ENCODE results near the gene NQO1. TPM values are rescaled to one million over a fixed set of nuclear protein-coding genes. Genes with fewer than 3 reads are reported as not detected.

The NQO1 gene
- 584 and 702 TPM in 2 replicates for total RNA-seq

GRCh38 chr16:69726313-69727060 is at the start of gene NQO1:
NQO1 (minus strand) TSS chr16:69726560; CDS start chr16:69726439, 121 bp downstream.

DNA sequence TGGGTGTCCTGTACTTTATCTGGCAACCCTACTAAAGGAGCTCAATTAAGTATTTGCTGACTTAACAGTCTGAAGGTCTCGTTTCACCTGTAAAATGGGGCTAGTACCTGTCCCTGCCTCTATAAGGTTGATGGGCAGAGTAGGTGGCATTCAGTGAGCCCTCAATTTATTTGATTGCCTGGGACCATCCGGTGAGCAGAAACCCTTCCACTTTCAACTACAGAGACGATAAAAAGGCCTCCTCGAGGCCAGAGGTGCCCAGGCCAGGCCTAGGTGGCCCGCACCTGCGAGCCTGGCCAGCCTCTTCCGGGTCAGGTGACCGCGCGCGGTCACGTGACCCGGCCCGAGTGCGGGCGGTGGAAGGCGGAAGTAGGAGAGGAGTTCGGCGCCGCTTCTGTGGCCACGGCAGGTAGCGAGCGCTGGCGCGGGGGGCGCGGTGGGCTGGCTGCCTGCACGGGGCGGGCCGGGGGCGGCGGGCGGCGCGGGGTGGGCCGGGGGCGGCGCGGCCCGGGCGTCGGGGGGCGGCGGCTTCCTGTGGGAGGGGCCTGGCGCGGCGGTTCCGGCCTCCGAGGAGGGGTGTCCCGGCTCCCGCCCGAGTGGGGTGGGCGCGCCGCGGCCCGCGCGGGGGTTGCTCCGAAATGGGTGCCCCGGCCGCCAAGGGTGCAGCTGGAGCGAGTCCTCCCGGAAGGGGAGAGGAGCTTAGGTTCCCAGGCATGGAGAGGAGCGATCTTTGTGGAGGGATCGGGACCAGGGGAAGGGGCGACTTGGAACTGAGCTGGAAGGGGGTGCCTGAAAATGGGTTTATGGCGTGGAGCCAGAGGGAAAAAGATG is 35.8 kb upstream of the NQO1 start, which contains the start of gene WWP2:
TSS of gene WWP2 (plus strand) at position 350 of the 831 bp plus-strand sequence. CDS start 24,679 bp downstream, outside the sequence.

GRCh38 chr16:69754469-69755310 is 28.3 kb upstream of the NQO1 start, which contains the start of gene NOB1:
NOB1 (minus strand) TSS chr16:69754926; CDS start chr16:69754910, 16 bp downstream.

Other genes with a start within 250 kb of the NQO1 start
- 10.1 and 11.7 TPM in 2 replicates for gene NFAT5, start 160.6 kb downstream of the NQO1 start, total RNA-seq
- 25.7 and 26.6 TPM in 2 replicates for gene NOB1, start 28.4 kb upstream of the NQO1 start, total RNA-seq
- gene WWP2, start 35.8 kb upstream of the NQO1 start, total RNA-seq: 11.7 and 16.4 TPM in 2 replicates
- gene CLEC18A, start 224.8 kb upstream of the NQO1 start, total RNA-seq: under 0.01 and 0.52 TPM in 2 replicates

All from bronchial smooth muscle cell (primary cell).